ENCODE results near the gene FBP1. TPM values are rescaled to one million over a fixed set of nuclear protein-coding genes. Genes with fewer than 3 reads are reported as not detected.
A peak's percentile ranks its signal among the peaks of the same experiment; 100 is the strongest.
"Not testable (repeated sequence)": the region's sequence is repeated elsewhere in the genome, so short reads cannot be mapped to it uniquely, and the experiment has no call there.

The FBP1 gene
- total RNA-seq, 2 experiments from 2014 or later: 0.82 to 1.2 TPM

DNA sequence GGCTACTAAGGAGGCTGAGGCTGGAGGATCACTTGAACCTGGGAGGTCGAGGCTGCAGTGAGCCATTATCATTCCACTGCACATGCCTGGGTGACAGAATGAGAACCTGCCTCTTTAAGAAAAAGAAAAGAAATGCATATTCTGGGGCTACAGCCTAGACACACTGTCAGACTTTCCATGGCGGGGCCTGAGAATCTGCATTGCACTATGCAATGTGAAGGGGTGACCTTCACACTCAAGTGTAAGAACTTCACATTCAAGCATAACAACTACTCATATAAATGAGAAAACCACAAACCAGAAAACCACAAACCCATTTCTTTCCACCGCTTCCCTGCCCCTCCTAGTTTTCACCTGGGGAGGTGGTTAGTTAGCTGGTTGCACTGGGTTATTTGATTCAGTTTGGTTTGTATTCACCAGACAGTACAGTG, 27.7 kb downstream of the FBP1 start:
- peaks cover 13% of the 10 kb centered on the region for H3K4me1 Mint-ChIP-seq
- peaks cover 28% of the 10 kb centered on the region for H3K27me3 Mint-ChIP-seq
- peak overlapping the region; percentile 76 for H3K27ac Mint-ChIP-seq
- H3K4me3 Mint-ChIP-seq: peak overlapping the region; percentile 10
- no peaks in the 10 kb centered on the region for H3K36me3 Mint-ChIP-seq
- no peaks in the 10 kb centered on the region for H3K9me3 Mint-ChIP-seq
- peak; percentile 73 for DNase-seq

DNA sequence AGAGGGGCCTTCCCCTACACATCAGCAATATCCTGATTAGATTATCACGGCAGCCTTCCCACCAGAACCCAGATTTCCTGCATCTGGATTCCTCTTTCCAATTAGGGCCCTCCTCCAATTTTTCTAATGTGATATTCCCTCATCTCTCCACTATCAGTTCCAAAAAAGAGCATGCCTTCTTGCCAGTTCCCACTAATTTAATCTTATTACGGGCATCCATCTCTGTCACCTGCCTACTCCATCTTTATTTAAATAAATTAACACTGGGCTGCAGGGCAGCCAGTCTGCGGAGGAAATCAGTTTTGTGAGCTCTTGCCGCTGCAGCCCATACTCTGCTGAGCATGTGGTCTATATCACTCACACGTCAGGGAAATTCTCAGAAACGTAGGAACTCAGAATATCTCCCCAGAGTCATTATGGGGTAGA, 29.1 kb downstream of the FBP1 start:
- Mint-ChIP-seq H3K27me3 (peaks cover 31% of the 10 kb centered on the region), H3K4me1 (peaks cover 13% of the 10 kb centered on the region), H3K4me3 (no peak overlapping the region), H3K9me3 (no peaks in the 10 kb centered on the region), H3K36me3 (no peaks in the 10 kb centered on the region), H3K27ac (no peak overlapping the region)
- DNase-seq: no peak

- peaks cover 17% of the 10 kb centered on the region for H3K4me1 Mint-ChIP-seq
- no peaks in the 10 kb centered on the region for H3K9me3 Mint-ChIP-seq
- no peak overlapping the region for H3K4me3 Mint-ChIP-seq
- peaks cover 20% of the 10 kb centered on the region for H3K27me3 Mint-ChIP-seq
- no peaks in the 10 kb centered on the region for H3K36me3 Mint-ChIP-seq
- no peak overlapping the region for H3K27ac Mint-ChIP-seq
- no peak for DNase-seq
Observed at GRCh38 chr9:94607423-94607691, 32.0 kb downstream of the FBP1 start.

GRCh38 chr9:94606646-94607422, 32.5 kb downstream of the FBP1 start:
- Mint-ChIP-seq H3K27me3 (peaks cover 16% of the 10 kb centered on the region), H3K4me1 (peaks cover 12% of the 10 kb centered on the region), H3K9me3 (no peaks in the 10 kb centered on the region), H3K27ac (no peak overlapping the region), H3K4me3 (no peak overlapping the region), H3K36me3 (no peaks in the 10 kb centered on the region)
- no peak for DNase-seq

DNA sequence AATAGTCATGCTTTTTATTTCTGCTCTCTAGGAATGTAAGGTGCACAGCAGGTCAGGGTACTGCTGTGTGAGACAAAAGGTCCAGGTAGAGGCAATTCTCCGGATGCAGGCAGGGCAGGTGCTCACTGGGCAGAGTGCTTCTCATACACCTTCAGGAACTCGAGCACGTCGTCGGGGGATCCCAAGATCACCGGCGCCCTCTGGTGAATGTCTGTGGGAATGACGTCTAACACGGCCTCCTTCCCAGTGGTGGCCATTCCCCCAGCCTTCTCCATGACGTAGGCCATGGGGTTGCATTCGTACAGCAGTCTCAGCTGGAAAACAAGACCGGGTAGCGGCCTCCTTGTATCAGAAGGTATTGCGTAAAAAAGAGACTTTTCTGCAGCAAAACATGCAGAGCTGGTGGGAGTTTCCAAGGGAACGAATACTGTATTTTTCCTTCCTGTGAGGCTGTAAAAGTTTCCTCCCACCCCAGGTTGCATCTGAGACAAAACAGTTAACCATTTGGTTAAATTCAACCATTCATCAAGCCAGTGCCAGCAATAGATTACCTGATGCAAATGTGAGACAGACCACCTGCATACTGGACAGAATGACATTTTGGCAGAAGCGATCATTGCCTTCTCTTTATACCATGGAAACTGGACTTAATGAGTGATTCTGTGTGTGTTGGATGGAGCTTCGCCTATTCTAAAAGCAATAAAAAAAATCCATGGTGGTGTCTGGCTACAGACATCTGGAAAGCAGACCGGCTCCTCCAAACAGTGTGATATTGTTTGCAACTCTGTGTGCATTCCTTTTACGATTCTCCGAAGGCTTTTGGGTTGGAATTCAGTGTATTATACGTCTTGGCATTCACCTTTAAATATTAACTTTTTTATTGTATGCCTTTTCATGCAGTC, 35.8 kb downstream of the FBP1 start:
- Mint-ChIP-seq H3K9me3 (no peaks in the 10 kb centered on the region), H3K27me3 (peaks cover 10% of the 10 kb centered on the region), H3K4me1 (peaks cover 6% of the 10 kb centered on the region), H3K36me3 (no peaks in the 10 kb centered on the region), H3K27ac (no peak overlapping the region), H3K4me3 (no peak overlapping the region)
- DNase-seq: peak; percentile 74

GRCh38 chr9:94602666-94603065, 36.7 kb downstream of the FBP1 start:
- no peaks in the 10 kb centered on the region for H3K36me3 Mint-ChIP-seq

GRCh38 chr9:94600715-94601114, 38.6 kb downstream of the FBP1 start:
- H3K27ac Mint-ChIP-seq: no peak overlapping the region
- no peaks in the 10 kb centered on the region for H3K9me3 Mint-ChIP-seq
- no peak for DNase-seq
- no peak overlapping the region for H3K4me3 Mint-ChIP-seq
- H3K27me3 Mint-ChIP-seq: peaks cover 10% of the 10 kb centered on the region
- peaks cover 6% of the 10 kb centered on the region for H3K4me1 Mint-ChIP-seq
- H3K36me3 Mint-ChIP-seq: no peaks in the 10 kb centered on the region

More at GRCh38 chr9:94602666-94603065, 36.7 kb downstream of the FBP1 start:
- Mint-ChIP-seq H3K4me1 (peaks cover 6% of the 10 kb centered on the region), H3K9me3 (no peaks in the 10 kb centered on the region), H3K4me3 (no peak overlapping the region), H3K27me3 (peaks cover 13% of the 10 kb centered on the region), H3K27ac (no peak overlapping the region)
- no peak for DNase-seq

- no peaks in the 10 kb centered on the region for H3K36me3 Mint-ChIP-seq
- H3K4me1 Mint-ChIP-seq: peaks cover 6% of the 10 kb centered on the region
Observed at GRCh38 chr9:94600258-94600657, 39.1 kb downstream of the FBP1 start.

GRCh38 chr9:94599102-94599501, 40.2 kb downstream of the FBP1 start:
- DNase-seq: no peak
- Mint-ChIP-seq H3K27ac (no peak overlapping the region), H3K4me3 (no peak overlapping the region), H3K36me3 (no peaks in the 10 kb centered on the region), H3K27me3 (peaks cover 13% of the 10 kb centered on the region), H3K4me1 (peaks cover 6% of the 10 kb centered on the region), H3K9me3 (no peaks in the 10 kb centered on the region)

More at GRCh38 chr9:94600258-94600657, 39.1 kb downstream of the FBP1 start:
- H3K4me3 Mint-ChIP-seq: no peak overlapping the region
- DNase-seq: no peak
- no peaks in the 10 kb centered on the region for H3K9me3 Mint-ChIP-seq
- H3K27ac Mint-ChIP-seq: no peak overlapping the region
- H3K27me3 Mint-ChIP-seq: peaks cover 10% of the 10 kb centered on the region

GRCh38 chr9:94593459-94594345, 45.6 kb downstream of the FBP1 start, which contains the start of gene FBP2:
TSS of gene FBP2 (minus strand) at chr9:94593824. CDS start at chr9:94593726, 98 bp downstream.
- no peak for DNase-seq
- H3K4me1 Mint-ChIP-seq: no peaks in the 10 kb centered on the region
- H3K27ac Mint-ChIP-seq: no peak within 1 kb of the TSS
- H3K4me3 Mint-ChIP-seq: no peak within 1 kb of the TSS
- H3K27me3 Mint-ChIP-seq: peaks cover 30% of the 10 kb centered on the region
- no peaks in the 10 kb centered on the region for H3K9me3 Mint-ChIP-seq
- no peaks in the 10 kb centered on the region for H3K36me3 Mint-ChIP-seq

GRCh38 chr9:94592683-94593082, 46.6 kb downstream of the FBP1 start:
- not testable (repeated sequence) for DNase-seq, H3K4me1 Mint-ChIP-seq, H3K9me3 Mint-ChIP-seq, H3K4me3 Mint-ChIP-seq, H3K27ac Mint-ChIP-seq, H3K36me3 Mint-ChIP-seq
- H3K27me3 Mint-ChIP-seq: peaks cover 31% of the 10 kb centered on the region

DNA sequence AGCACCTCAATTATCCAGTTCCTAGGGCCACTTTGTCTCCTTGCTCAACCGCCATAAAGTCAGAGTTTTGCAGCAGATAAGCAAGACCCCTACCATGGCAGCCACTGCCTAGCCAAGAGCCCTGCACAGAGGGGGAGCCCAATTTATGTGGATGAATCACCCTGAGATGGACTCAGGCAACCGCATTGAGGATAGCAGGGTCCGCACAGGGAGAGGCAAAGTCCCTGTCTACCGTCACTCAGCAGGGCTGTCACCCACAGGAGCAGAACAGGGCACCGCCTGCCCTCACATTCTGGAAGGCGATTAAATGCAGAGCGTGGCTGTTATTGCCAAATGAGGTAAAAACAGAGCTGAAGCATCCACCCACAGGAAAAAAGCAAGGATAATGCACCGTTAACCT, 47.4 kb downstream of the FBP1 start:
- H3K36me3 Mint-ChIP-seq: no peaks in the 10 kb centered on the region
- no peak overlapping the region for H3K27ac Mint-ChIP-seq
- no peaks in the 10 kb centered on the region for H3K4me1 Mint-ChIP-seq

DNA sequence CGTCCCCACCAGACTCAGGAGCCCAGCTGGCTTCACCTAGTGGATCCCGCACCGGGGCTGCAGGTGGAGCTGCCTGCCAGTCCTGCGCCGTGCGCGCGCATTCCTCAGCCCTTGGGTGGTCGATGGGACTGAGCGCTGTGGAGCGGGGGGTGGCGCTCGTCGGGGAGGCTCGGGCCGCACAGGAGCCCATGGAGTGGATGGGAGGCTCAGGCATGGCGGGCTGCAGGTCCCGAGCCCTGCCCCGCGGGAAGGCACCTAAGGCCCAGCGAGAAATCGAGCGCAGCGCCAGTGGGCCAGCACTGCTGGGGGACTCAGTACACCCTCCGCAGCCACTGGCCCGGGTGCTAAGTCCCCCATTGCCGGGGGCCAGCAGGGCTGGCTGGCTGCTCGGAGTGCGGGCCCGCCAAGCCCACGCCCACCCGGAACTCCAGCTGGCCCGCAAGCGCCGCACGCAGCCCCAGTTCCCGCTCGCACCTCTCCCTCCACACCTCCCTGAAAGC, 48.2 kb downstream of the FBP1 start:
- DNase-seq: not testable (repeated sequence)

More for the DNA sequence above, 47.4 kb downstream of the FBP1 start:
- no peak for DNase-seq
- no peaks in the 10 kb centered on the region for H3K9me3 Mint-ChIP-seq
- no peak overlapping the region for H3K4me3 Mint-ChIP-seq
- peaks cover 39% of the 10 kb centered on the region for H3K27me3 Mint-ChIP-seq

DNA sequence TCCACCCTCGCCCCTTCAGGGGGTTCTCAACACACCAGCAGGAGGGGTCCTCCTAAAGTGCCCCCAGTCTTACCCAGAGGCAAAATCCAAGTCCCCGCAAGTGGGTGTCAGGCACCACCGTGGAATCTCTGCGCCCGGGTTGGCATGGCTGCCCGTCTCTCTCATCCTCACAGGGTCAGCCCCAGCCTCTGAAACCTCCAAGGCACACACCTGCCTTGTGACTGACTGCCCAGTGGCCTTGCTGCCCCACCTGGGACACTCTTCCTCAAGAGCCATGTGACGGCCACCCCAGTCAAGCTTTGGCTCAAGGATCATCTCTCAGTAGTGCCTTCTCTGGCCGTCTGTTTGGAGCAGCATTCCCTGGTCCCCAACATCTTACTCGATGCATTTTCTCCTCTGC, 50.6 kb downstream of the FBP1 start:
- no peaks in the 10 kb centered on the region for H3K36me3 Mint-ChIP-seq
- H3K9me3 Mint-ChIP-seq: no peaks in the 10 kb centered on the region
- no peak overlapping the region for H3K4me3 Mint-ChIP-seq
- DNase-seq: no peak
- no peak overlapping the region for H3K27ac Mint-ChIP-seq
- H3K27me3 Mint-ChIP-seq: peaks cover 46% of the 10 kb centered on the region
- H3K4me1 Mint-ChIP-seq: peaks cover 19% of the 10 kb centered on the region

More for the DNA sequence above, 48.2 kb downstream of the FBP1 start:
- not testable (repeated sequence) for H3K27ac Mint-ChIP-seq, H3K4me1 Mint-ChIP-seq, H3K36me3 Mint-ChIP-seq, H3K9me3 Mint-ChIP-seq, H3K4me3 Mint-ChIP-seq
- H3K27me3 Mint-ChIP-seq: peaks cover 40% of the 10 kb centered on the region

All from activated naive CD8-positive, alpha-beta T cell treated with anti-CD3 and anti-CD28 coated beads for 36 hours (primary cell).